Endothelial cell of umbilical vein (primary cell): ENCODE measurements around the gene LONP2. TPM values are rescaled to one million over a fixed set of nuclear protein-coding genes. Genes with fewer than 3 reads are reported as not detected.
A peak's percentile ranks its signal among the peaks of the same experiment; 100 is the strongest.

ENCODE experiments used
- BruUV-seq: library from RNA; stranded (reverse); fragments of 400-500 nt; replicated peaks from 2 replicates; lab custom pipeline; 2021; lab: Mats Ljungman, UMichigan
- CTCF ChIA-PET: fragments of 300-600, 350-600 bp; sonication (Branson Sonifier 250); formaldehyde crosslinking; loops from one replicate; lab custom pipeline; 2021; ENCODE audit warnings: antibody characterized with exemption, inconsistent platforms; lab: Charles Lee
- POLR2A ChIA-PET: fragments of 300-600, 350-600 bp; sonication (Branson Sonifier 250); formaldehyde crosslinking; loops from one replicate; lab custom pipeline; 2021; ENCODE audit warnings: antibody characterized with exemption, inconsistent platforms; lab: Charles Lee
- DNase-seq: peaks from one replicate; pipeline ENCODE4 v3.0.0-alpha.2; 2011; ENCODE audit warnings: low read depth, low spot score
- FAIRE-seq: peaks from 2 replicates; lab custom pipeline; 2011; peaks lifted over from hg19 to GRCh38; lab: Jason Lieb, UNC
- H2AFZ ChIP-seq: 2 replicates; pipeline ENCODE4 v1.6.0; 2012; ENCODE audit warnings: low read depth, low read length, control low read depth, inconsistent platforms
- H3K27ac ChIP-seq: 2 replicates; pipeline ENCODE4 v1.5.1; 2011; ENCODE audit warnings: low read depth, mild to moderate bottlenecking, control low read depth, low read length, moderate library complexity; ENCODE audit not compliant: insufficient read depth
- H3K27me3 ChIP-seq, 2 experiments: 2 replicates each; pipeline versions ENCODE4 v1.6.0 to v1.6.1; 2011; ENCODE audit warnings: low read length in 2 of 2, mixed read lengths in 1 of 2; ENCODE audit not compliant: control insufficient read depth in 2 of 2, insufficient read depth in 2 of 2
- H3K36me3 ChIP-seq, 2 experiments: 2 replicates in 1 of 2; 3 replicates in 1 of 2; pipeline ENCODE4 v1.5.1; 2011; ENCODE audit warnings: low read length in 2 of 2, mild to moderate bottlenecking in 1 of 2, moderate library complexity in 1 of 2; ENCODE audit not compliant: control insufficient read depth in 2 of 2, insufficient read depth in 2 of 2; ENCODE audit errors: extremely low read depth in 1 of 2
- H3K4me1 ChIP-seq: 3 replicates; pipeline ENCODE4 v1.5.1; 2011; ENCODE audit warnings: mild to moderate bottlenecking, low read length; ENCODE audit not compliant: control insufficient read depth, insufficient read depth; ENCODE audit errors: extremely low read depth
- H3K4me2 ChIP-seq: 2 replicates; pipeline ENCODE4 v1.6.1; 2011; ENCODE audit warnings: low read length, control low read depth, mixed read lengths; ENCODE audit not compliant: insufficient read depth
- H3K4me3 ChIP-seq, 3 experiments: fragments of 200-600 bp in 1 of 3; sonication (generic), shearing (Covaris generic) in 1 of 3; replicated peaks in 1 of 3; 2 replicates each; pipeline ENCODE4 v1.5.1; 2011 to 2016; ENCODE audit warnings: control low read depth in 3 of 3, low read length in 3 of 3, mild to moderate bottlenecking in 2 of 3, inconsistent platforms in 1 of 3, low read depth in 1 of 3, moderate library complexity in 1 of 3; ENCODE audit not compliant: insufficient read depth in 1 of 3
- H3K79me2 ChIP-seq: 2 replicates; pipeline ENCODE4 v1.6.0; 2012; ENCODE audit warnings: low read length, inconsistent platforms; ENCODE audit not compliant: control insufficient read depth, insufficient read depth
- H3K9ac ChIP-seq: replicated peaks from 2 replicates; pipeline ENCODE3; 2011; ENCODE audit warnings: low read length, control low read depth; ENCODE audit not compliant: insufficient read depth; ENCODE audit errors: extremely low read depth
- H3K9me1 ChIP-seq: replicated peaks from 3 replicates; pipeline ENCODE4 v1.6.0; 2011; ENCODE audit warnings: mild to moderate bottlenecking, low read length; ENCODE audit not compliant: control insufficient read depth, insufficient read depth; ENCODE audit errors: extremely low read depth
- H3K9me3 ChIP-seq: replicated peaks from 2 replicates; pipeline ENCODE4 v1.5.1; 2012; ENCODE audit warnings: low read length, inconsistent platforms; ENCODE audit not compliant: control insufficient read depth, insufficient read depth
- H4K20me1 ChIP-seq: replicated peaks from 2 replicates; pipeline ENCODE3; 2011; ENCODE audit warnings: mild to moderate bottlenecking, low read length; ENCODE audit not compliant: control insufficient read depth, insufficient read depth; ENCODE audit errors: extremely low read depth
- EZH2 ChIP-seq: IDR thresholded peaks from 2 replicates; pipeline ENCODE4 v1.6.1; 2012; ENCODE audit warnings: borderline replicate concordance, low read depth, mild to moderate bottlenecking, moderate library complexity, low read length, inconsistent platforms; ENCODE audit not compliant: severe bottlenecking
- FOS ChIP-seq: IDR thresholded peaks from 2 replicates; pipeline ENCODE4 v1.6.1; 2011; ENCODE audit warnings: mild to moderate bottlenecking, low read length, moderate library complexity, borderline replicate concordance; ENCODE audit not compliant: insufficient read depth
- GATA2 ChIP-seq: IDR thresholded peaks from 2 replicates; pipeline ENCODE4 v1.7.0; 2011; ENCODE audit warnings: low read depth, mild to moderate bottlenecking, moderate library complexity, mixed read lengths, low read length; ENCODE audit not compliant: insufficient read length, insufficient read depth
- JUN ChIP-seq: IDR thresholded peaks from 2 replicates; pipeline ENCODE4 v1.6.1; 2011; ENCODE audit warnings: borderline replicate concordance, low read depth; ENCODE audit not compliant: insufficient read length, insufficient read depth
- MYC ChIP-seq: IDR thresholded peaks from one replicate; pipeline ENCODE4 v1.6.1; 2011; ENCODE audit warnings: mild to moderate bottlenecking, low read depth, low read length
- POLR2A ChIP-seq: IDR thresholded peaks from 2 replicates; pipeline ENCODE4 v1.6.1; 2012; ENCODE audit warnings: low read depth, mild to moderate bottlenecking, control low read depth, low read length
- POLR2AphosphoS5 ChIP-seq: IDR thresholded peaks from 2 replicates; pipeline ENCODE4 v1.6.1; 2012; ENCODE audit warnings: low read depth, mild to moderate bottlenecking, control low read depth, low read length, moderate library complexity; ENCODE audit not compliant: insufficient read depth
- dilution Hi-C: fragments of 300-500 bp; cut with MboI; formaldehyde crosslinking; loops from one replicate; pipeline ENCODE4 v1.15.0; 2019; ENCODE audit warnings: low sequenced_read_pairs; ENCODE audit not compliant: extremely low pct_ligation_motif_present
- intact Hi-C: fragments of 100-400 bp; cut with micrococcal nuclease; formaldehyde crosslinking; loops from one replicate; pipeline ENCODE4 v1.10.0; 2022
- polyA plus RNA-seq, 4 experiments: library from polyadenylated mRNA; depleted of rRNA in 3 of 4; stranded (reverse) in 3 of 4; unstranded in 1 of 4; fragments of >200 nt; gene quantifications; 2 replicates each; pipeline versions ENCODE4 v1.2.1 to v1.2.3, GENCODE V29; 2011 to 2012; ENCODE audit warnings: missing spikeins in 1 of 4
- total RNA-seq: library from RNA; stranded (reverse); gene quantifications from 2 replicates; pipeline ENCODE4 v1.2.3, GENCODE V29; 2021
- TF ChIP-seq, protein P1 (sequence below), 2 donors: IDR thresholded peaks; 1 replicate in 1 of 2; 2 replicates in 1 of 2; pipeline ENCODE4 v1.5.1; 2011; ENCODE audit warnings: low read length in 2 of 2, mild to moderate bottlenecking in 2 of 2, moderate library complexity in 2 of 2, control low read depth in 1 of 2, inconsistent platforms in 1 of 2, low read depth in 1 of 2; ENCODE audit not compliant: insufficient read depth in 1 of 2; ENCODE audit errors: extremely low read depth in 1 of 2
- TF ChIP-seq, protein P2 (sequence below): IDR thresholded peaks from 2 replicates; pipeline ENCODE4 v1.6.1; 2011; ENCODE audit not compliant: insufficient read depth, insufficient read length

LONP2 gene
- total and polyA plus RNA-seq, 2 donors (not counting 3 experiments of a cell fraction or from before 2014, with no cell fraction given): 13.5 to 38.4 TPM

DNA sequence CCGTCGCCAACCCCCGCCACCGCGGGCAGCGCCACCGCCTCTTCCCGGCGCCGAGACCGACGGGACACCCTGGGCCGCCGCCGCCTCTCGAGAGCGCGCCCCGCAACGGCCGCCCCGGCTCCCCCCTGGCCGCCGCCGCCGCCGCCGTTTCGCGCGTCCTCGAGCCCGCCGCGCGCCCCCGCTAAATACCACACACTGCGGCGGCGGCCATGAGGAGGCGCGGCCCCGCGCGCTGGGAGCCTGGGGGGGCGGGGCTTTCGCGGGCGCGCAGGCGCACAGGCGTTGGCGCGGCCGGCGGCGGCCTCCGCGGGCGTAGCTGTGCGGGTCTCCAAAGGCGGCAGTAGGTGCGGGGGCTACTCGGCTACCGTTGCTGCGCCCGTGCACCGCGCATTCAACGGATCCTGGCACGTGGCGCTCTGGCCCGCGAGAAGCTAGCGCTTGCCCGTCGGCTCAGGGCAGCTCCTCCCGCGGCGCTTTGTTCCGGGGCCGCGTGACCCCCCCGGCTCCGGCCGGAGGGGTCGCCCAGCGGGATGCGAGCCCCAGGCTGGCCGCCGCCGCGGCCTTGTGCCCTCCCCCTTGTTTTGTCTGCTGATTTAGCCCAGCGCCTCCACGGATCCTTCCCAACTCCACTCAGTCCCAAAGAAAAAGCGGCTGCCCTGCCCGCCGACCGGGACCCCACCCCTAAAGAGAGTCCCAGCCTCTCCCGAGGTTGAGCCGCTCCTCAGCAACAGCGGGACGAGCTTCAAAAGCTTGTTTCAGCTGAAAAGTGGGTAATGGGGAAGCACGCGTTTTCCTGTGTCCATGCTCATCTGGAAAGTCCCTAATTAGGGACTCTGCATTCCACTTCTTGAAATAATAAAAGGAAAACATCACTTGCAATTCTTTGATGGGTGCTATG, 141.4 kb downstream of the LONP2 start, which contains the start of gene SIAH1:
Gene SIAH1 (minus strand): TSS at position 161 of the 898 bp plus-strand sequence. CDS start 22,985 bp downstream, outside the sequence.
- TSS peak; percentile 67 for BruUV-seq

More for the DNA sequence above, 141.4 kb downstream of the LONP2 start, which contains the start of gene SIAH1:
- Histone ChIP-seq H3K27me3 (no peaks in the 10 kb centered on the region), H3K9ac (peak within 1 kb of the TSS; percentile 98), H3K4me1 (peaks cover 18% of the 10 kb centered on the region), H4K20me1 (peaks cover 6% of the 10 kb centered on the region), H3K4me3 (peak within 1 kb of the TSS; percentile 64 to 99 (median 92)), H3K36me3 (no peaks in the 10 kb centered on the region), H3K4me2 (peak within 1 kb of the TSS; percentile 98), H3K9me3 (no peaks in the 10 kb centered on the region), H3K27ac (peak within 1 kb of the TSS; percentile 92), H2AFZ (peak within 1 kb of the TSS; percentile 98), H3K9me1 (no peaks in the 10 kb centered on the region), H3K79me2 (peaks cover 39% of the 10 kb centered on the region)
- DNase-seq (peak; percentile 81), FAIRE-seq (no peak)
- POLR2A ChIA-PET: interaction anchor here (0.7 to 1.5 kb wide), 2 partner anchors 19 to 20 kb away, joined by 4 to 9 read pairs; no protein-coding TSS in a partner anchor
- intact Hi-C loops (loop anchor here (1.0 to 10.0 kb wide), 5 partner anchors 19 to 225 kb away; partner anchors contain the start of genes ABCC11, LONP2 and N4BP1), dilution Hi-C loops (no loop called here)
- CTCF ChIA-PET: interaction anchor here (0.7 to 3.3 kb wide), 7 partner anchors 14 to 245 kb away, joined by 3 to 17 read pairs (median 4); no protein-coding TSS in a partner anchor
- TF ChIP-seq, protein P1, sequence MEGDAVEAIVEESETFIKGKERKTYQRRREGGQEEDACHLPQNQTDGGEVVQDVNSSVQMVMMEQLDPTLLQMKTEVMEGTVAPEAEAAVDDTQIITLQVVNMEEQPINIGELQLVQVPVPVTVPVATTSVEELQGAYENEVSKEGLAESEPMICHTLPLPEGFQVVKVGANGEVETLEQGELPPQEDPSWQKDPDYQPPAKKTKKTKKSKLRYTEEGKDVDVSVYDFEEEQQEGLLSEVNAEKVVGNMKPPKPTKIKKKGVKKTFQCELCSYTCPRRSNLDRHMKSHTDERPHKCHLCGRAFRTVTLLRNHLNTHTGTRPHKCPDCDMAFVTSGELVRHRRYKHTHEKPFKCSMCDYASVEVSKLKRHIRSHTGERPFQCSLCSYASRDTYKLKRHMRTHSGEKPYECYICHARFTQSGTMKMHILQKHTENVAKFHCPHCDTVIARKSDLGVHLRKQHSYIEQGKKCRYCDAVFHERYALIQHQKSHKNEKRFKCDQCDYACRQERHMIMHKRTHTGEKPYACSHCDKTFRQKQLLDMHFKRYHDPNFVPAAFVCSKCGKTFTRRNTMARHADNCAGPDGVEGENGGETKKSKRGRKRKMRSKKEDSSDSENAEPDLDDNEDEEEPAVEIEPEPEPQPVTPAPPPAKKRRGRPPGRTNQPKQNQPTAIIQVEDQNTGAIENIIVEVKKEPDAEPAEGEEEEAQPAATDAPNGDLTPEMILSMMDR (IDR thresholded peaks at IDR 0.05; ENCODE audit: extremely low read depth in 1 of 2, insufficient read depth in 1 of 2, low read depth in 1 of 2, low read length in 2 of 2): no peak
- peak; percentile 77 for TF ChIP-seq POLR2A
- no peak for TF ChIP-seq MYC
- TF ChIP-seq FOS: no peak
- no peak for TF ChIP-seq JUN
- TF ChIP-seq, protein P2, sequence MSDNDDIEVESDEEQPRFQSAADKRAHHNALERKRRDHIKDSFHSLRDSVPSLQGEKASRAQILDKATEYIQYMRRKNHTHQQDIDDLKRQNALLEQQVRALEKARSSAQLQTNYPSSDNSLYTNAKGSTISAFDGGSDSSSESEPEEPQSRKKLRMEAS: no peak
- peak; percentile 78 for TF ChIP-seq POLR2AphosphoS5
- TF ChIP-seq EZH2: no peak
- TF ChIP-seq GATA2: no peak
